Measurements from ENCODE around the gene FLNA. TPM values are rescaled to one million over a fixed set of nuclear protein-coding genes. Genes with fewer than 3 reads are reported as not detected.

FLNA gene
- polyA plus RNA-seq, 2 donors: 407 to 691 TPM

DNA sequence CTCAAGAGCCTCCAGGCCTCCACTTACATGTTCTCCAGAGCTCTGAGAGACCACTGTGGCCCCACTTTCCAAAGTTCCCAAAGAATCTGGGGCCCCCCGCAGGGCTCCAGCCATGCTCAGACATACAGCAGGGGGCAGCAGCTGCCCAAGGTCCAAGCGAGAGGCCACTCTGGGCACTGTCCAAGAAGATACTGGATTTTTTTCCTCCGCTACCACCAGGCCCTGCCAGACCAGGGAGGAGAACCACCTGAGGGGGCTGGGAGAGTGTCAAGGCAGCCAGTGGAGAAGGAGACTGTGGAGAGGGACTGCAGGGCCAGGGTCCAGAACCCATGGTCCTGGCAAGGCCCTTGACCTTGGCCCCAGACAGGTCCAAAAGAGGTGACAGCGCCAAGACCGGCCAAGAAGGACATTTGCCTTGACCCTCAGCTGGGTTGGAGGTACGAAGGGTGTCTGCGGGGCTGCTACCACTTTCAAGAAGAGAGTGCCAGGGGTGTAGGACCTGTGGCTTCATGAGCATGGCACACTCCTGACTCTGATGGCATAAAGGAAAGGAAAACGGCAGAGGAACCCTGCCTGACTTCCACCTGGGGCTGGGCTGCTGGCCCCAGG is 10.0 kb upstream of the FLNA start:
- Histone ChIP-seq H3K4me1 (ENCODE audit: control insufficient read depth in 2 of 2, insufficient read depth in 2 of 2, low read length in 1 of 2) (peaks cover 0 to 6% of the 10 kb centered on the region in 2 donors), H3K36me3 (ENCODE audit: control insufficient read depth in 2 of 2, insufficient read depth in 2 of 2, low read length in 1 of 2) (no peaks in the 10 kb centered on the region), H3K27ac (ENCODE audit: low read depth in 2 of 2, low read length in 1 of 2) (peak overlapping the region in 1 of 2 donors; percentile 22), H3K9me3 (ENCODE audit: control insufficient read depth in 2 of 2, insufficient read depth in 1 of 2, low read depth in 1 of 2, low read length in 1 of 2) (no peaks in the 10 kb centered on the region), H3K4me3 (ENCODE audit: low read depth in 1 of 2, low read length in 2 of 2) (no peak overlapping the region), H3K27me3 (ENCODE audit: control insufficient read depth in 1 of 2, insufficient read depth in 2 of 2, low read length in 2 of 2) (no peaks in the 10 kb centered on the region)
- WGBS, 2 donors: 63 to 68% methylated on average over 8 of the region's 8 CpGs

DNA sequence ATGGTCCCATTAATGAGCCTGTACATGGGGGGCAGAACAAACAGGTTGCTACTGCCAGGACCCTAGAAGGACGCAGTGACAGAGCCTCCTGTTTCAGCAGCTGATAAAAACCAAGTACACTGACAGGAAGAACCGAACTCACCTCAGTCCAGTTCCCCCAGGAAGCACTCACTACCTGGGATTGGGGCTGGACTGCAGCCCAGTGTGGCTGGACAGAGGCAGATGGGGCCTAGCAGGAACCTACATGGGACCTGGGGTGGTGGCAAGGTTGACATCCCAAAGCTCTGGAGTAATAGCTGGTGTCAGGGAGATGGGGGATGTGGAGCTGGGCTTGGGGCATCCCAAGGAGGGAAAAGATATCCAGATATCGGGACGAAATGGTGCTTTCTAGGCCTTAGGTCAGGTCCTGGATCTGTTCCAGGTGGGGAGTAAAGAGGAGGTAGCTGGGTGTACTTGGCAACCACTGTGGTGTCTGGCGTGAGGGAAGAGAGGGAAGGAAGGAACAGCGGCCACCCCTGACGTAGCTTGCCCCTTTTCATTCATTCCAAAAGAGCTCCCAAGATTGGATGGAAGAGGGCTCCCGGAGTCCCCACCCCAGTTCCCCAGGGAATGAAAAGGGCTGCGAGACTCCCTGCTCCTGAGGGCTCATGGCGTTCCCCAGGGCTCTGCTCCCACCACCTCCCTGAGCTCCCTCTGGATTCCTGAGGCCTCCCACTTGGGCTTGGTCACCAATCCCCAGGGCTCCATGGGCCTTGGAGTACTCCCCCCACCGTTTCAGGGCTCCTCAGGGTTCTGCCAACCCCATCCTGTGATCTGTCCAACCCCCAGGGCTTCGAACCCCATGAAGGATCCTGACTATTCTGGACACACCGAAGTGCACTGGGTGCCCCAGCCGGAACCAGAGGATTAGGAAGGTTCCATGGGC is 9.2 kb upstream of the FLNA start:
- H3K36me3 ChIP-seq (ENCODE audit: control insufficient read depth in 2 of 2, insufficient read depth in 2 of 2, low read length in 1 of 2): no peaks in the 10 kb centered on the region
- peak overlapping the region in 1 of 2 donors; percentile 36 for H3K27ac ChIP-seq (ENCODE audit: low read depth in 2 of 2, low read length in 1 of 2)
- no peaks in the 10 kb centered on the region for H3K9me3 ChIP-seq (ENCODE audit: control insufficient read depth in 2 of 2, insufficient read depth in 1 of 2, low read depth in 1 of 2, low read length in 1 of 2)
- H3K27me3 ChIP-seq (ENCODE audit: control insufficient read depth in 1 of 2, insufficient read depth in 2 of 2, low read length in 2 of 2): no peaks in the 10 kb centered on the region
- WGBS, 2 donors: 70 to 71% methylated on average over 14 of the region's 14 CpGs
- H3K4me1 ChIP-seq (ENCODE audit: control insufficient read depth in 2 of 2, insufficient read depth in 2 of 2, low read length in 1 of 2): peaks cover 0 to 6% of the 10 kb centered on the region in 2 donors
- H3K4me3 ChIP-seq (ENCODE audit: low read depth in 1 of 2, low read length in 2 of 2): no peak overlapping the region

DNA sequence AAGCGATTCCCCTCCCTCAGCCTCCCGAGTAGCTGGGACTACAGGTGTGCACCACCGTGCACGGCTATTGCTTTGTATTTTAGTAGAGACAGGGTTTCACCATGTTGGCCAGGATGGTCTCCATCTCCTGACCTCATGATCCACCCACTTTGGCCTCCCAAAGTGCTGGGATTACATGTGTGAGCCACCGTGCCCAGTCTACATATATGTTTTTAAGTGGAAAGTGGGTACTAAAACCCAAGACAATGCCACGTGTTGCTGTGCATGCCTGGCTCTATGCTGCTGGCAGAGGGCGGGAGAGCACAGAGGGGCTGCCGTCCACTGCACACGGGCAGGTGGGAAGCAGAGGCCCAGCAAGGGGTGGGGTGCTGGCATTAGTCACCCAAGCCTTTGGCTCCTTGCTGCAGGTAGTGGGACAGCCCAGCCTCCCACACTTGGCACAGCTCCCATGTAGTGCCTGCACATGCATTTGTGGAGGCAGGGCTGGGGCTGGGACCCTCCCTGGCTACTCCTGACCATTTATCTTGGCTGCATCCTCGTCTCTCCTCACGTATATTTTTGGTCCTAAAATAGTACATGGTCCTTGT is 8.1 kb upstream of the FLNA start:
- no peaks in the 10 kb centered on the region for H3K36me3 ChIP-seq (ENCODE audit: control insufficient read depth in 2 of 2, insufficient read depth in 2 of 2, low read length in 1 of 2)
- H3K4me3 ChIP-seq (ENCODE audit: low read depth in 1 of 2, low read length in 2 of 2): no peak overlapping the region
- no peaks in the 10 kb centered on the region for H3K9me3 ChIP-seq (ENCODE audit: control insufficient read depth in 2 of 2, insufficient read depth in 1 of 2, low read depth in 1 of 2, low read length in 1 of 2)
- H3K27me3 ChIP-seq (ENCODE audit: control insufficient read depth in 1 of 2, insufficient read depth in 2 of 2, low read length in 2 of 2): no peaks in the 10 kb centered on the region
- WGBS, 2 donors: 64 to 67% methylated on average over 11 of the region's 11 CpGs
- H3K4me1 ChIP-seq (ENCODE audit: control insufficient read depth in 2 of 2, insufficient read depth in 2 of 2, low read length in 1 of 2): peaks cover 0 to 6% of the 10 kb centered on the region in 2 donors
- H3K27ac ChIP-seq (ENCODE audit: low read depth in 2 of 2, low read length in 1 of 2): no peak overlapping the region

DNA sequence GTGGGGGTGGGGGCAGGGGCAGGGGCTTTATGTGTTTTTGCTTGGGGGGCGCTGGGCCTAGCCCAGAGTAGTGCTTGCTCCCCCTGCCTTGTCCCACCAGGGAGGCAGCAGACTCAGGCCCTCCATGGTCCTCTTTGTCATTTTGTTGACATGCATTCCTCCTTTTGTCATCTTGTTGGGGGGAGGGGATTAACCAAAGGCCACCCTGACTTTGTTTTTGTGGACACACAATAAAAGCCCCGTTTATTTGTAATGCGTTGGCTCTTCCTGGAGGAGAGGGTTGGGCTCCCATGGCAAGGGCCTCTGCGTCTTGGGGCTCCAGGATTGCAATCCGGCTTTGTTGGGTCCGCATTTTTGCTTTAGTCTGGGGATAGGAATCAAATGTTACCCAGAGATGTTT is 6.8 kb upstream of the FLNA start:
- 66 to 78% methylated on average over 6 of the region's 6 CpGs for WGBS, 2 donors
- Histone ChIP-seq H3K9me3 (ENCODE audit: control insufficient read depth in 2 of 2, insufficient read depth in 1 of 2, low read depth in 1 of 2, low read length in 1 of 2) (no peaks in the 10 kb centered on the region), H3K4me1 (ENCODE audit: control insufficient read depth in 2 of 2, insufficient read depth in 2 of 2, low read length in 1 of 2) (peaks cover 0 to 6% of the 10 kb centered on the region in 2 donors), H3K27me3 (ENCODE audit: control insufficient read depth in 1 of 2, insufficient read depth in 2 of 2, low read length in 2 of 2) (no peaks in the 10 kb centered on the region), H3K36me3 (ENCODE audit: control insufficient read depth in 2 of 2, insufficient read depth in 2 of 2, low read length in 1 of 2) (no peaks in the 10 kb centered on the region), H3K27ac (ENCODE audit: low read depth in 2 of 2, low read length in 1 of 2) (no peak overlapping the region), H3K4me3 (ENCODE audit: low read depth in 1 of 2, low read length in 2 of 2) (no peak overlapping the region)

DNA sequence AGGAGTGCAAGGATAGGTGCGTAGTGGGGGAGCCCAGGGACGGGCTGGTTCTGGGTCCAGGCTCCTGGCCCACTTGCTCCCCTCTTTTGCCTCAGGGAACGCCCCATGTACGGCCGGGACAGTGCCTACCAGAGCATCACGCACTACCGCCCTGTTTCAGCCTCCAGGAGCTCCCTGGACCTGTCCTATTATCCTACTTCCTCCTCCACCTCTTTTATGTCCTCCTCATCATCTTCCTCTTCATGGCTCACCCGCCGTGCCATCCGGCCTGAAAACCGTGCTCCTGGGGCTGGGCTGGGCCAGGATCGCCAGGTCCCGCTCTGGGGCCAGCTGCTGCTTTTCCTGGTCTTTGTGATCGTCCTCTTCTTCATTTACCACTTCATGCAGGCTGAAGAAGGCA is 6.4 kb upstream of the FLNA start:
- Histone ChIP-seq H3K9me3 (ENCODE audit: control insufficient read depth in 2 of 2, insufficient read depth in 1 of 2, low read depth in 1 of 2, low read length in 1 of 2) (no peaks in the 10 kb centered on the region), H3K27me3 (ENCODE audit: control insufficient read depth in 1 of 2, insufficient read depth in 2 of 2, low read length in 2 of 2) (no peaks in the 10 kb centered on the region), H3K36me3 (ENCODE audit: control insufficient read depth in 2 of 2, insufficient read depth in 2 of 2, low read length in 1 of 2) (no peaks in the 10 kb centered on the region), H3K27ac (ENCODE audit: low read depth in 2 of 2, low read length in 1 of 2) (peak overlapping the region in 1 of 2 donors; percentile 89), H3K4me1 (ENCODE audit: control insufficient read depth in 2 of 2, insufficient read depth in 2 of 2, low read length in 1 of 2) (peaks cover 0 to 6% of the 10 kb centered on the region in 2 donors), H3K4me3 (ENCODE audit: low read depth in 1 of 2, low read length in 2 of 2) (no peak overlapping the region)
- WGBS, 2 donors: 80% methylated on average over 12 to 14 of the region's 14 CpGs

DNA sequence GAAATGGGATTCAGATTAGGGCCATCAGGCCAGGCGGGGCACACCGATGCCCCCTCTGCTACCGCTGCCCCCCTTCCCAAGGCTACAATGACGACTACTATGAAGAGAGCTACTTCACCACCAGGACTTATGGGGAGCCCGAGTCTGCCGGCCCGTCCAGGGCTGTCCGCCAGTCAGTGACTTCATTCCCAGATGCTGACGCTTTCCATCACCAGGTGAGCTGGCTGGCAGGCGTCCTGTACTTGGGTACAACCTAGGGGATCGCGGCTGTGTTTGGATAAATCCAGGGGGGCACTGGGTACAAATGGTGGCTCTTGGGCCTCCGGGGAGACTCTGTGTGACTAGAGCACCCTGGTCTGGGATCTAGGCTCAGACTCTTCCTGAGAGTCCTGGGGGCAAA is 5.7 kb upstream of the FLNA start:
- Histone ChIP-seq H3K9me3 (ENCODE audit: control insufficient read depth in 2 of 2, insufficient read depth in 1 of 2, low read depth in 1 of 2, low read length in 1 of 2) (no peaks in the 10 kb centered on the region), H3K27me3 (ENCODE audit: control insufficient read depth in 1 of 2, insufficient read depth in 2 of 2, low read length in 2 of 2) (no peaks in the 10 kb centered on the region), H3K4me3 (ENCODE audit: low read depth in 1 of 2, low read length in 2 of 2) (peak overlapping the region; percentile 53 to 83), H3K36me3 (ENCODE audit: control insufficient read depth in 2 of 2, insufficient read depth in 2 of 2, low read length in 1 of 2) (no peaks in the 10 kb centered on the region), H3K4me1 (ENCODE audit: control insufficient read depth in 2 of 2, insufficient read depth in 2 of 2, low read length in 1 of 2) (peaks cover 0 to 6% of the 10 kb centered on the region in 2 donors), H3K27ac (ENCODE audit: low read depth in 2 of 2, low read length in 1 of 2) (peak overlapping the region; percentile 89 to 96)
- 25 to 47% methylated on average over 13 of the region's 13 CpGs for WGBS, 2 donors

DNA sequence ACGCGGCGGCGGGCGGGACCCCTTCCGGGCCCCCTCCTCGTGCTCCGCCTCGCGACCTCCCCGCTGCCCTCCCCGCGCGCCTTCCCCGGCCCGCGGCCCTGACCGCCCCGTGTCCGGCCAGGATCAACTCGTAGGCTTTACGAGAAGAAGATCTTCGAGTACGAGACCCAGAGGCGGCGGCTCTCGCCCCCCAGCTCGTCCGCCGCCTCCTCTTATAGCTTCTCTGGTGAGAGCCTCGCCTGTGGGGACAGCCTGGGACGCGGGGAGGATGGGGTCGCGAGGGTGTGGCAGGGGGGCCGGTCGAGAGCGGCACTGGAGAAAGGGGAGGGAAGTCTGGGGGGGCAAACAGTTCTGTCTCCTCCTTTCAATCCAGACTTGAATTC is 5.1 kb upstream of the FLNA start:
- H3K27me3 ChIP-seq (ENCODE audit: control insufficient read depth in 1 of 2, insufficient read depth in 2 of 2, low read length in 2 of 2): no peaks in the 10 kb centered on the region
- H3K36me3 ChIP-seq (ENCODE audit: control insufficient read depth in 2 of 2, insufficient read depth in 2 of 2, low read length in 1 of 2): no peaks in the 10 kb centered on the region
- peaks cover 0 to 6% of the 10 kb centered on the region in 2 donors for H3K4me1 ChIP-seq (ENCODE audit: control insufficient read depth in 2 of 2, insufficient read depth in 2 of 2, low read length in 1 of 2)
- H3K27ac ChIP-seq (ENCODE audit: low read depth in 2 of 2, low read length in 1 of 2): peak overlapping the region; percentile 89 to 96
- WGBS, 2 donors: 0 to 31% methylated on average over 32 to 38 of the region's 38 CpGs
- H3K9me3 ChIP-seq (ENCODE audit: control insufficient read depth in 2 of 2, insufficient read depth in 1 of 2, low read depth in 1 of 2, low read length in 1 of 2): peaks cover 0 to 2% of the 10 kb centered on the region in 2 donors
- H3K4me3 ChIP-seq (ENCODE audit: low read depth in 1 of 2, low read length in 2 of 2): peak overlapping the region; percentile 53 to 83

DNA sequence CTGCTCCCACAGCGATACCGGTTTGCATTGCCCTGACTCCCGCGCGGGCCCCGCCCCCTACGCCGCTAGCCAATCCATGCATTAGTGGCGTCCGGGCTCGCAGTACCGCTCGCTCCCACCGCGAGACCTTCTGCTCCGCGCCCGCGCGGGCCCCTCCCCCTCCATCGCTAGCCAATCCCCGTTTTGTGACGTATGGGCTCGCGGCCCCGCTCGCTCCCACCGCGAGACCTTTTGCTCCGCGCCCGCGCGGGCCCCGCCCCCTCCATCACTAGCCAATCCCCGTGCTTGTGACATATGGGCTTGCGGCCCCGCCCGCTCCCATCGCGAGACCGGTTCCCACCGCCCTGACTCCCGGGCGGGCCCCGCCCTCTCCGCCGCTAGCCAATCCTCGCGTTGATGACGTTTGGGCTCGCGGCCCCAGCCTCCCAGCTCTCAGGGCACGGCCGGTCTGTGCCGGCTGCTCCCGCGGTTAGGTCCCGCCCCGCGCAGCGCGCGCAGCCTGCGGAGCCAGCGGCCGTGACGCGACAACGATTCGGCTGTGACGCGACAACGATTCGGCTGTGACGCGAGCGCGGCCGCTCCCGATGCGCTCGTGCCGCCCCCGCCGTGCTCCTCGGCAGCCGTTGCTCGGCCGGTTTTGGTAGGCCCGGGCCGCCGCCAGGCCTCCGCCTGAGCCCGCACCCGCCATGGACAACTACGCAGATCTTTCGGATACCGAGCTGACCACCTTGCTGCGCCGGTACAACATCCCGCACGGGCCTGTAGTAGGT is 4.5 kb upstream of the FLNA start, which contains the start of gene EMD:
Gene EMD, plus strand, starts transcription at position 497 of the 770 bp plus-strand sequence. Its CDS starts 190 bp downstream, at position 687.
- no peaks in the 10 kb centered on the region for H3K36me3 ChIP-seq (ENCODE audit: control insufficient read depth in 2 of 2, insufficient read depth in 2 of 2, low read length in 1 of 2)
- peaks cover 0 to 2% of the 10 kb centered on the region in 2 donors for H3K9me3 ChIP-seq (ENCODE audit: control insufficient read depth in 2 of 2, insufficient read depth in 1 of 2, low read depth in 1 of 2, low read length in 1 of 2)
- no peaks in the 10 kb centered on the region for H3K27me3 ChIP-seq (ENCODE audit: control insufficient read depth in 1 of 2, insufficient read depth in 2 of 2, low read length in 2 of 2)
- H3K27ac ChIP-seq (ENCODE audit: low read depth in 2 of 2, low read length in 1 of 2): peak within 1 kb of the TSS; percentile 95 to 99
- H3K4me1 ChIP-seq (ENCODE audit: control insufficient read depth in 2 of 2, insufficient read depth in 2 of 2, low read length in 1 of 2): peaks cover 0 to 6% of the 10 kb centered on the region in 2 donors
- 0 to 27% methylated on average over 94 to 103 of the region's 103 CpGs for WGBS, 2 donors
- H3K4me3 ChIP-seq (ENCODE audit: low read depth in 1 of 2, low read length in 2 of 2): peak within 1 kb of the TSS; percentile 53 to 83
